ENCODE results near the gene OVCA2.

GRCh38 chr17:2068031-2068518 is 26.3 kb downstream of the OVCA2 start:
- TF ChIP-seq CTCF (IDR thresholded peaks at IDR 0.05; ENCODE audit: low read depth, low read length, missing input control) (no peak), RXRA (IDR thresholded peaks at IDR 0.05) (no peak), TAF1 (conservative IDR thresholded peaks at IDR 0.05) (no peak), YY1 (IDR thresholded peaks at IDR 0.05) (no peak), GABPA (IDR thresholded peaks at IDR 0.05 in 1 of 2, conservative IDR thresholded peaks at IDR 0.05 in 1 of 2) (no peak), MAX (IDR thresholded peaks at IDR 0.05) (no peak), SP1 (IDR thresholded peaks at IDR 0.05) (no peak), RAD21 (IDR thresholded peaks at IDR 0.05) (no peak), HNF4G (IDR thresholded peaks at IDR 0.05) (no peak), REST (IDR thresholded peaks at IDR 0.05) (no peak), HNF4A (conservative IDR thresholded peaks at IDR 0.05) (no peak), EGR1 (IDR thresholded peaks at IDR 0.05; ENCODE audit: low read depth in 2 of 2) (no peak), NR2F2 (IDR thresholded peaks at IDR 0.05) (no peak), ATF3 (IDR thresholded peaks at IDR 0.05) (no peak)

All from liver (tissue), 3 donors.